CD4-positive, CD25-positive, alpha-beta regulatory T cell (primary cell): ENCODE results near the gene RBM27. TPM values are rescaled to one million over a fixed set of nuclear protein-coding genes. Genes with fewer than 3 reads are reported as not detected.
"Not testable (repeated sequence)": the region's sequence is repeated elsewhere in the genome, so short reads cannot be mapped to it uniquely, and the experiment has no call there.

Source experiments
- ATAC-seq, 2 donors: fragments of 150-1000 bp; cut with Tn5 transposase; one replicate each; pipeline ENCODE4 v1.10.0; 2021; ENCODE audit warnings: low read depth in 2 of 2, moderate number of reproducible peaks in 2 of 2, moderate library complexity in 1 of 2
- DNase-seq, 3 donors: peaks; one replicate each; pipeline versions ENCODE4 v3.0.0 to v3.0.0-alpha.2; 2012 to 2022; ENCODE audit warnings: mixed read lengths in 1 of 3
- H3K27ac ChIP-seq: one replicate; pipeline ENCODE4 v1.7.0; 2013; ENCODE audit warnings: mild to moderate bottlenecking, low read length; ENCODE audit not compliant: insufficient read depth, poor library complexity, severe bottlenecking
- H3K27me3 ChIP-seq: one replicate; pipeline ENCODE4 v1.7.0; 2013; ENCODE audit warnings: low read length; ENCODE audit not compliant: control insufficient read depth, insufficient read depth
- H3K36me3 ChIP-seq: one replicate; pipeline ENCODE4 v1.7.0; 2013; ENCODE audit warnings: mild to moderate bottlenecking, low read length, moderate library complexity; ENCODE audit not compliant: control insufficient read depth, insufficient read depth
- H3K4me1 ChIP-seq: 2 replicates; pipeline ENCODE4 v1.7.0; 2013; ENCODE audit warnings: mild to moderate bottlenecking, low read length; ENCODE audit not compliant: insufficient read depth, control insufficient read depth, poor library complexity, severe bottlenecking
- H3K4me3 ChIP-seq: one replicate; pipeline ENCODE4 v1.7.0; 2013; ENCODE audit warnings: low read depth, mild to moderate bottlenecking, low read length, moderate library complexity
- H3K9me3 ChIP-seq, 2 experiments: 1 replicate in 1 of 2; 2 replicates in 1 of 2; pipeline ENCODE4 v1.7.0; 2013; ENCODE audit warnings: low read length in 2 of 2, mild to moderate bottlenecking in 1 of 2, moderate library complexity in 1 of 2; ENCODE audit not compliant: control insufficient read depth in 2 of 2
- H3K27ac Mint-ChIP-seq, 3 donors: one replicate each; pipeline ENCODE4 v1.8.0; 2020 to 2022; ENCODE audit warnings: mild to moderate bottlenecking in 3 of 3, mixed read lengths in 3 of 3, moderate library complexity in 2 of 3
- H3K27me3 Mint-ChIP-seq: one replicate; pipeline ENCODE4 v1.8.0; 2022; ENCODE audit warnings: mild to moderate bottlenecking, mixed read lengths
- H3K36me3 Mint-ChIP-seq: one replicate; pipeline ENCODE4 v1.8.0; 2020; ENCODE audit warnings: mixed read lengths
- H3K4me1 Mint-ChIP-seq, 4 donors: one replicate each; pipeline ENCODE4 v1.8.0; 2020 to 2022; ENCODE audit warnings: mixed read lengths in 4 of 4, mild to moderate bottlenecking in 1 of 4
- H3K4me3 Mint-ChIP-seq, 4 donors: one replicate each; pipeline ENCODE4 v1.8.0; 2020 to 2022; ENCODE audit warnings: mild to moderate bottlenecking in 4 of 4, mixed read lengths in 4 of 4, moderate library complexity in 3 of 4
- H3K9me3 Mint-ChIP-seq, 7 donors: one replicate each; pipeline ENCODE4 v1.8.0; 2020 to 2022; ENCODE audit warnings: mixed read lengths in 7 of 7, mild to moderate bottlenecking in 3 of 7, moderate library complexity in 2 of 7
- polyA plus RNA-seq, 4 donors: library from polyadenylated mRNA; unstranded; fragments of 300-500 nt; fragmentation: Illumina TruSeq; gene quantifications; one replicate each; pipeline ENCODE4 v1.2.3, GENCODE V29; 2021
- total RNA-seq: library from RNA; stranded (reverse); gene quantifications from one replicate; pipeline ENCODE4 v1.2.3, GENCODE V29; 2022

RBM27 gene, protein sequence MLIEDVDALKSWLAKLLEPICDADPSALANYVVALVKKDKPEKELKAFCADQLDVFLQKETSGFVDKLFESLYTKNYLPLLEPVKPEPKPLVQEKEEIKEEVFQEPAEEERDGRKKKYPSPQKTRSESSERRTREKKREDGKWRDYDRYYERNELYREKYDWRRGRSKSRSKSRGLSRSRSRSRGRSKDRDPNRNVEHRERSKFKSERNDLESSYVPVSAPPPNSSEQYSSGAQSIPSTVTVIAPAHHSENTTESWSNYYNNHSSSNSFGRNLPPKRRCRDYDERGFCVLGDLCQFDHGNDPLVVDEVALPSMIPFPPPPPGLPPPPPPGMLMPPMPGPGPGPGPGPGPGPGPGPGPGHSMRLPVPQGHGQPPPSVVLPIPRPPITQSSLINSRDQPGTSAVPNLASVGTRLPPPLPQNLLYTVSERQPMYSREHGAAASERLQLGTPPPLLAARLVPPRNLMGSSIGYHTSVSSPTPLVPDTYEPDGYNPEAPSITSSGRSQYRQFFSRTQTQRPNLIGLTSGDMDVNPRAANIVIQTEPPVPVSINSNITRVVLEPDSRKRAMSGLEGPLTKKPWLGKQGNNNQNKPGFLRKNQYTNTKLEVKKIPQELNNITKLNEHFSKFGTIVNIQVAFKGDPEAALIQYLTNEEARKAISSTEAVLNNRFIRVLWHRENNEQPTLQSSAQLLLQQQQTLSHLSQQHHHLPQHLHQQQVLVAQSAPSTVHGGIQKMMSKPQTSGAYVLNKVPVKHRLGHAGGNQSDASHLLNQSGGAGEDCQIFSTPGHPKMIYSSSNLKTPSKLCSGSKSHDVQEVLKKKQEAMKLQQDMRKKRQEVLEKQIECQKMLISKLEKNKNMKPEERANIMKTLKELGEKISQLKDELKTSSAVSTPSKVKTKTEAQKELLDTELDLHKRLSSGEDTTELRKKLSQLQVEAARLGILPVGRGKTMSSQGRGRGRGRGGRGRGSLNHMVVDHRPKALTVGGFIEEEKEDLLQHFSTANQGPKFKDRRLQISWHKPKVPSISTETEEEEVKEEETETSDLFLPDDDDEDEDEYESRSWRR
- total RNA-seq, result 34.8 TPM
- polyA plus RNA-seq, result 1 to 10 TPM; 5.8 to 7.4 (median 6.6) TPM

- peaks cover 0 to 1% (median 0%) of the 10 kb centered on the region in 7 donors for H3K9me3 Mint-ChIP-seq
- H3K27ac Mint-ChIP-seq, result no peak within 1 kb of the TSS
- Histone ChIP-seq H3K27me3 (no peaks in the 10 kb centered on the region), H3K4me1 (peaks cover 34% of the 10 kb centered on the region), H3K36me3 (no peaks in the 10 kb centered on the region), H3K4me3 (peak within 1 kb of the TSS; percentile 96), H3K9me3 (no peaks in the 10 kb centered on the region), H3K27ac (peak within 1 kb of the TSS; percentile 85)
- H3K4me3 Mint-ChIP-seq, result no peak within 1 kb of the TSS
- H3K27me3 Mint-ChIP-seq, result peaks cover 8% of the 10 kb centered on the region
- H3K36me3 Mint-ChIP-seq, result no peaks in the 10 kb centered on the region
- peaks cover 0 to 27% (median 9%) of the 10 kb centered on the region in 4 donors for H3K4me1 Mint-ChIP-seq
- DNase-seq (peak; percentile 95 to 99 (median 98)), ATAC-seq (peak; percentile 100)
Observed at GRCh38 chr5:146203011-146203871, at the start of gene RBM27. RBM27 (plus strand) TSS chr5:146203605; CDS start chr5:146203766, 161 bp downstream.

DNA sequence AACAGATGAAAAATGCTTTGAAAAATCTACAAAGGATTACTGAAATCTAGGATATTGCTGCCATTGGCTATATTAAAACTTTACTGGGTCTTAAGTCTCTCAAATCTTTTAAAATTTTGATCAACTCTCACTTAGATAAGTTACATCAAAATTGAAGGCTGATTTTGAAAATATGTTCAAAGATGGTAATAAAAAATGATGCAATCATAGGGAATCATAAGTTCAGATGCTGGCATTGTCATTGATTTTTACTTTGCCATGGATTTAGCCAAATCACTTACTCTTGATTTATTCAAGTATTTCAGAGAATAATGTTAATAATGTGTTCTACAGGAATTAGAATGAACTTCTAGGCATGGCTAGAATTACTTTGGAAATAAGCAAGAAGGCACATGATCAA is 45.1 kb upstream of the RBM27 start:
- Histone ChIP-seq H3K27ac (no peak overlapping the region), H3K4me3 (no peak overlapping the region), H3K4me1 (no peaks in the 10 kb centered on the region), H3K27me3 (no peaks in the 10 kb centered on the region), H3K9me3 (no peaks in the 10 kb centered on the region), H3K36me3 (peaks cover 76% of the 10 kb centered on the region)
- DNase-seq (no peak), ATAC-seq (no peak)
- Mint-ChIP-seq H3K27me3 (no peaks in the 10 kb centered on the region), H3K36me3 (peaks cover 57% of the 10 kb centered on the region), H3K4me3 (no peak overlapping the region), H3K9me3 (no peaks in the 10 kb centered on the region), H3K4me1 (peaks cover 0 to 7% (median 1%) of the 10 kb centered on the region in 4 donors), H3K27ac (no peak overlapping the region)

DNA sequence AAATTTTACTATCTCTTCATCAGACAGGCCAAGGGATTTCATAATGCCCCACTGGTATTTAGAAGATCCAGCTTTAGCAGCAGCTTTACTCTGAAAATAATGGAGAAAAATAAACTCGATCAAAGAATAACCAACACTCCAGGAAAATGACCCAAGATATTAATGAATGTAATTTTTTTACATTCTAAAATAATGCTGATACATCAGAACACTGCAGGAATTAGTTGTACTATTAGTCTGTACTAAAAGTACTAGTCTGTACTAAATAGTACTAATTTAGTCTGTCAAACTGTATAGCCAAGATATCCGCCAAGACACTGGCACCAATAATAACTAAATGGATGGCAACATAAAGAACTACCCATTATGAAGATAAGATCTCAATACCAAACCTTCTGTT is 39.0 kb upstream of the RBM27 start:
- no peak overlapping the region for H3K27ac ChIP-seq
- DNase-seq (no peak), ATAC-seq (no peak)
- H3K9me3 ChIP-seq, result no peaks in the 10 kb centered on the region
- no peak overlapping the region for H3K4me3 Mint-ChIP-seq
- no peaks in the 10 kb centered on the region for H3K27me3 Mint-ChIP-seq
- H3K36me3 Mint-ChIP-seq, result peaks cover 54% of the 10 kb centered on the region
- no peaks in the 10 kb centered on the region for H3K9me3 Mint-ChIP-seq
- H3K27ac Mint-ChIP-seq, result peak overlapping the region in 1 of 3 donors; percentile 16
- H3K4me3 ChIP-seq, result no peak overlapping the region
- H3K27me3 ChIP-seq, result no peaks in the 10 kb centered on the region
- H3K36me3 ChIP-seq, result peaks cover 80% of the 10 kb centered on the region
- no peaks in the 10 kb centered on the region for H3K4me1 ChIP-seq
- peaks cover 2 to 28% (median 9%) of the 10 kb centered on the region in 4 donors for H3K4me1 Mint-ChIP-seq

GRCh38 chr5:146165460-146165859 is 37.9 kb upstream of the RBM27 start:
- Mint-ChIP-seq H3K27me3 (no peaks in the 10 kb centered on the region), H3K36me3 (peaks cover 57% of the 10 kb centered on the region)

DNA sequence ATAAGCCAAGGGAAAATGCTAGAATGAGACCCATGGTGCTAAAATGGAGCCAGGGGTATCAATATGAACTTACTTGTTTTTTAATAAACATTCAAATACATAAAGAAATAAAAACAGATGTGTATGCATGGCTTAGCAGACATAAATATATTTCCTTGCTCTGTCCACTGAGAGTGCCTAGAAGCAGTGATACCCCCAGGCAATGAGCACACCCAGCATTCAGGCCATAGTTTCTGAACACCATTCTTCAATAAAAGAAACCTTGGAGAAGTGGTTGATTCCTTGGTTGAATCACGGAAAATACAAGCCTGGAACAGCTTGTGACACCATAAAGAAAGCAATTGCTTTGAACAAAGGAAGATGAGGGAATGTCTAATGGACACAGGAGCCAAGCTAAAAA is 37.5 kb upstream of the RBM27 start:
- no peaks in the 10 kb centered on the region for H3K9me3 ChIP-seq
- Mint-ChIP-seq H3K27me3 (no peaks in the 10 kb centered on the region), H3K27ac (no peak overlapping the region), H3K4me3 (no peak overlapping the region), H3K4me1 (peaks cover 6 to 28% (median 9%) of the 10 kb centered on the region in 4 donors), H3K36me3 (peaks cover 60% of the 10 kb centered on the region), H3K9me3 (no peaks in the 10 kb centered on the region)
- peaks cover 82% of the 10 kb centered on the region for H3K36me3 ChIP-seq
- H3K27me3 ChIP-seq, result no peaks in the 10 kb centered on the region
- no peak overlapping the region for H3K4me3 ChIP-seq
- ATAC-seq, result no peak
- DNase-seq, result no peak
- H3K4me1 ChIP-seq, result no peaks in the 10 kb centered on the region
- no peak overlapping the region for H3K27ac ChIP-seq

More at GRCh38 chr5:146165460-146165859, 37.9 kb upstream of the RBM27 start:
- no peak overlapping the region for H3K27ac ChIP-seq
- no peak for DNase-seq
- H3K4me1 Mint-ChIP-seq, result peaks cover 6 to 28% (median 9%) of the 10 kb centered on the region in 4 donors
- no peak overlapping the region for H3K4me3 Mint-ChIP-seq
- no peak overlapping the region for H3K27ac Mint-ChIP-seq
- no peaks in the 10 kb centered on the region for H3K27me3 ChIP-seq
- no peaks in the 10 kb centered on the region for H3K4me1 ChIP-seq
- H3K9me3 ChIP-seq, result no peaks in the 10 kb centered on the region
- no peak for ATAC-seq
- no peaks in the 10 kb centered on the region for H3K9me3 Mint-ChIP-seq
- H3K36me3 ChIP-seq, result peaks cover 79% of the 10 kb centered on the region
- no peak overlapping the region for H3K4me3 ChIP-seq

GRCh38 chr5:146169076-146169475 is 34.3 kb upstream of the RBM27 start:
- no peak for ATAC-seq
- H3K4me3 ChIP-seq, result no peak overlapping the region
- H3K27me3 ChIP-seq, result no peaks in the 10 kb centered on the region
- Mint-ChIP-seq H3K27me3 (no peaks in the 10 kb centered on the region), H3K36me3 (peaks cover 49% of the 10 kb centered on the region), H3K4me3 (no peak overlapping the region), H3K4me1 (peaks cover 12 to 31% (median 22%) of the 10 kb centered on the region in 4 donors), H3K9me3 (no peaks in the 10 kb centered on the region), H3K27ac (no peak overlapping the region)
- peaks cover 69% of the 10 kb centered on the region for H3K36me3 ChIP-seq
- no peak for DNase-seq
- peaks cover 17% of the 10 kb centered on the region for H3K4me1 ChIP-seq
- H3K9me3 ChIP-seq, result no peaks in the 10 kb centered on the region
- H3K27ac ChIP-seq, result no peak overlapping the region

- Mint-ChIP-seq H3K36me3 (peaks cover 28% of the 10 kb centered on the region), H3K27ac (peak overlapping the region in 1 of 3 donors; percentile 85), H3K4me1 (peaks cover 10 to 26% (median 18%) of the 10 kb centered on the region in 4 donors)
- H3K4me3 Mint-ChIP-seq, ATAC-seq, H3K9me3 ChIP-seq, H3K27me3 ChIP-seq, H3K27me3 Mint-ChIP-seq, H3K9me3 Mint-ChIP-seq, DNase-seq, H3K4me3 ChIP-seq: not testable (repeated sequence)
- Histone ChIP-seq H3K4me1 (peaks cover 17% of the 10 kb centered on the region), H3K36me3 (peaks cover 43% of the 10 kb centered on the region), H3K27ac (peak overlapping the region; percentile 33)
Observed at GRCh38 chr5:146173049-146173448, 30.4 kb upstream of the RBM27 start.
